HEK293 (cell line): ENCODE measurements around the gene PSTPIP1.

Experiments
- GFI1B ChIP-seq: fragments of 450-650 bp; formaldehyde crosslinking; IDR thresholded peaks from 2 replicates; pipeline ENCODE4 v1.5.1; 2016; ENCODE audit warnings: missing biosample characterization, missing genetic modification characterization
- GLIS1 ChIP-seq: fragments of 450-650 bp; formaldehyde crosslinking; IDR thresholded peaks from 2 replicates; pipeline ENCODE4 v1.5.1; 2016; ENCODE audit warnings: missing biosample characterization, missing genetic modification characterization
- GLIS2 ChIP-seq: fragments of 450-650 bp; formaldehyde crosslinking; IDR thresholded peaks from 2 replicates; pipeline ENCODE4 v1.5.1; 2016; ENCODE audit warnings: missing biosample characterization, missing genetic modification characterization
- SP2 ChIP-seq: fragments of 450-650 bp; formaldehyde crosslinking; IDR thresholded peaks from 2 replicates; pipeline ENCODE4 v1.5.1; 2016; ENCODE audit warnings: missing biosample characterization, missing genetic modification characterization
- SP3 ChIP-seq: fragments of 450-650 bp; formaldehyde crosslinking; IDR thresholded peaks from 2 replicates; pipeline ENCODE4 v1.5.1; 2016; ENCODE audit warnings: missing biosample characterization, missing genetic modification characterization
- YY1 ChIP-seq: fragments of 450-650 bp; formaldehyde crosslinking; IDR thresholded peaks from 2 replicates; pipeline ENCODE4 v1.5.1; 2018; ENCODE audit warnings: missing biosample characterization, missing genetic modification characterization
- ZBTB1 ChIP-seq: fragments of 450-650 bp; formaldehyde crosslinking; IDR thresholded peaks from 2 replicates; pipeline ENCODE4 v1.5.1; 2016; ENCODE audit warnings: missing biosample characterization, missing genetic modification characterization
- ZBTB21 ChIP-seq: fragments of 450-650 bp; formaldehyde crosslinking; IDR thresholded peaks from 2 replicates; pipeline ENCODE4 v1.5.1; 2017; ENCODE audit warnings: missing biosample characterization, missing genetic modification characterization
- ZBTB7A ChIP-seq: fragments of 450-650 bp; formaldehyde crosslinking; IDR thresholded peaks from 2 replicates; pipeline ENCODE4 v1.5.1; 2016; ENCODE audit warnings: low read depth, missing biosample characterization, missing genetic modification characterization
- ZEB2 ChIP-seq: fragments of 450-650 bp; formaldehyde crosslinking; IDR thresholded peaks from 2 replicates; pipeline ENCODE4 v1.5.1; 2016; ENCODE audit warnings: missing biosample characterization, missing genetic modification characterization
- ZNF10 ChIP-seq: fragments of 450-650 bp; formaldehyde crosslinking; IDR thresholded peaks from 2 replicates; pipeline ENCODE4 v1.5.1; 2017; ENCODE audit warnings: missing biosample characterization, missing genetic modification characterization
- ZNF175 ChIP-seq: fragments of 450-650 bp; formaldehyde crosslinking; IDR thresholded peaks from 2 replicates; pipeline ENCODE4 v1.5.1; 2016; ENCODE audit warnings: missing biosample characterization, missing genetic modification characterization
- ZNF221 ChIP-seq: fragments of 450-650 bp; formaldehyde crosslinking; IDR thresholded peaks from 2 replicates; pipeline ENCODE4 v1.5.1; 2017; ENCODE audit warnings: missing biosample characterization, missing genetic modification characterization, borderline replicate concordance
- ZNF24 ChIP-seq: fragments of 450-650 bp; formaldehyde crosslinking; IDR thresholded peaks from 2 replicates; pipeline ENCODE4 v1.5.1; 2016; ENCODE audit warnings: missing biosample characterization, missing genetic modification characterization
- ZNF274 ChIP-seq, 2 experiments: fragments of 200-500 bp in 1 of 2; fragments of 450-650 bp in 1 of 2; sonication (Bioruptor generic) in 1 of 2; formaldehyde crosslinking in 1 of 2; IDR thresholded peaks; 2 replicates each; pipeline versions ENCODE4 v1.5.1 to v1.6.1; 2014 to 2016; ENCODE audit warnings: borderline replicate concordance in 1 of 2, inconsistent platforms in 1 of 2, low read length in 1 of 2, missing biosample characterization in 1 of 2, missing genetic modification characterization in 1 of 2
- ZNF311 ChIP-seq: fragments of 450-650 bp; formaldehyde crosslinking; IDR thresholded peaks from 2 replicates; pipeline ENCODE4 v1.5.1; 2017; ENCODE audit warnings: missing biosample characterization, missing genetic modification characterization, borderline replicate concordance
- ZNF324 ChIP-seq: fragments of 450-650 bp; formaldehyde crosslinking; IDR thresholded peaks from 2 replicates; pipeline ENCODE4 v1.5.1; 2016; ENCODE audit warnings: missing biosample characterization, missing genetic modification characterization
- ZNF335 ChIP-seq: fragments of 450-650 bp; formaldehyde crosslinking; conservative IDR thresholded peaks from 2 replicates; pipeline ENCODE4 v1.5.1; 2016; ENCODE audit warnings: missing biosample characterization, missing genetic modification characterization
- ZNF350 ChIP-seq: fragments of 450-650 bp; formaldehyde crosslinking; IDR thresholded peaks from 2 replicates; pipeline ENCODE4 v1.5.0; 2017; ENCODE audit warnings: missing biosample characterization, mild to moderate bottlenecking, missing genetic modification characterization
- ZNF37A ChIP-seq: fragments of 450-650 bp; IDR thresholded peaks from 2 replicates; pipeline ENCODE4 v1.5.1; 2018; ENCODE audit warnings: missing biosample characterization, missing genetic modification characterization
- ZNF391 ChIP-seq: fragments of 450-650 bp; formaldehyde crosslinking; IDR thresholded peaks from 2 replicates; pipeline ENCODE4 v1.5.1; 2016; ENCODE audit warnings: low read depth, missing biosample characterization, missing genetic modification characterization, borderline replicate concordance
- ZNF416 ChIP-seq: fragments of 450-650 bp; formaldehyde crosslinking; IDR thresholded peaks from 2 replicates; pipeline ENCODE4 v1.5.1; 2016; ENCODE audit warnings: missing biosample characterization, missing genetic modification characterization
- ZNF560 ChIP-seq: fragments of 450-650 bp; formaldehyde crosslinking; IDR thresholded peaks from 2 replicates; pipeline ENCODE4 v1.5.1; 2017; ENCODE audit warnings: missing biosample characterization, missing genetic modification characterization, borderline replicate concordance
- ZNF596 ChIP-seq: fragments of 450-650 bp; IDR thresholded peaks from 2 replicates; pipeline ENCODE4 v1.5.0; 2018; ENCODE audit warnings: missing biosample characterization, mild to moderate bottlenecking, missing genetic modification characterization, moderate library complexity
- ZNF600 ChIP-seq: fragments of 450-650 bp; formaldehyde crosslinking; IDR thresholded peaks from 2 replicates; pipeline ENCODE4 v1.5.1; 2016; ENCODE audit warnings: missing biosample characterization, missing genetic modification characterization
- ZNF626 ChIP-seq: fragments of 450-650 bp; sonication (Bioruptor Pico); formaldehyde crosslinking; IDR thresholded peaks from 2 replicates; pipeline ENCODE4 v1.5.1; 2018; ENCODE audit warnings: missing biosample characterization, missing genetic modification characterization, inconsistent platforms
- ZNF629 ChIP-seq: fragments of 450-650 bp; formaldehyde crosslinking; IDR thresholded peaks from 2 replicates; pipeline ENCODE4 v1.5.1; 2017; ENCODE audit warnings: missing biosample characterization, missing genetic modification characterization
- ZNF660 ChIP-seq: fragments of 450-650 bp; IDR thresholded peaks from 2 replicates; pipeline ENCODE4 v1.5.1; 2018; ENCODE audit warnings: missing biosample characterization, mild to moderate bottlenecking, missing genetic modification characterization
- ZNF664 ChIP-seq: fragments of 450-650 bp; formaldehyde crosslinking; IDR thresholded peaks from 2 replicates; pipeline ENCODE4 v1.5.1; 2016; ENCODE audit warnings: missing biosample characterization, missing genetic modification characterization
- ZNF747 ChIP-seq: fragments of 450-650 bp; formaldehyde crosslinking; IDR thresholded peaks from 2 replicates; pipeline ENCODE4 v1.5.1; 2016; ENCODE audit warnings: missing biosample characterization, missing genetic modification characterization
- ZNF768 ChIP-seq: fragments of 450-650 bp; formaldehyde crosslinking; IDR thresholded peaks from 2 replicates; pipeline ENCODE4 v1.5.1; 2018; ENCODE audit warnings: missing biosample characterization, mild to moderate bottlenecking, missing genetic modification characterization
- ZNF791 ChIP-seq: fragments of 450-650 bp; formaldehyde crosslinking; IDR thresholded peaks from 2 replicates; pipeline ENCODE4 v1.5.1; 2016; ENCODE audit warnings: missing biosample characterization, missing genetic modification characterization
- ZSCAN30 ChIP-seq: fragments of 450-650 bp; IDR thresholded peaks from 2 replicates; pipeline ENCODE4 v1.5.1; 2018; ENCODE audit warnings: missing biosample characterization, mild to moderate bottlenecking, missing genetic modification characterization, moderate library complexity
- TF ChIP-seq, protein P1 (sequence below): fragments of 450-650 bp; formaldehyde crosslinking; IDR thresholded peaks from 2 replicates; pipeline ENCODE4 v1.5.1; 2016; ENCODE audit warnings: missing biosample characterization, missing genetic modification characterization
- TF ChIP-seq, protein P2 (sequence below): fragments of 450-650 bp; formaldehyde crosslinking; IDR thresholded peaks from 2 replicates; pipeline ENCODE4 v1.5.1; 2016; ENCODE audit warnings: missing biosample characterization, missing genetic modification characterization, borderline replicate concordance
- TF ChIP-seq, protein P3 (sequence below): fragments of 450-650 bp; formaldehyde crosslinking; IDR thresholded peaks from 2 replicates; pipeline ENCODE4 v1.5.1; 2016; ENCODE audit warnings: missing biosample characterization, missing genetic modification characterization
- TF ChIP-seq, protein P4 (sequence below): fragments of 450-650 bp; formaldehyde crosslinking; IDR thresholded peaks from 2 replicates; pipeline ENCODE4 v1.5.1; 2016; ENCODE audit warnings: missing biosample characterization, missing genetic modification characterization

The PSTPIP1 gene

GRCh38 chr15:77066971-77067690, 72.2 kb downstream of the PSTPIP1 start (continued):
- TF ChIP-seq ZNF274 (IDR thresholded peaks at IDR 0.05; ENCODE audit: low read length) (no peak), ZNF274 (tag by site-specific recombination; IDR thresholded peaks at IDR 0.05; ENCODE audit: borderline replicate concordance) (no peak), SP3 (tag by site-specific recombination) (peak; percentile 52), ZNF324 (tag by site-specific recombination) (0 out of 2 replicates have a peak, but pooled peaks have one; percentile 57), ZNF664 (tag by site-specific recombination) (no peak), ZEB2 (tag by site-specific recombination) (peak; percentile 72), ZBTB21 (tag by site-specific recombination) (no peak), ZNF37A (tag by site-specific recombination) (no peak), ZNF560 (tag by site-specific recombination) (no peak), ZNF335 (tag by site-specific recombination) (no peak), ZNF629 (tag by site-specific recombination) (peak; percentile 85), YY1 (tag by site-specific recombination) (peak; percentile 52; the same call in 1 of the 2 replicates), GLIS2 (tag by site-specific recombination) (no peak), ZNF768 (tag by site-specific recombination) (no peak), SP2 (no peak), ZNF626 (0 out of 2 replicates have a peak, but pooled peaks have one; percentile 60), ZNF221 (tag by site-specific recombination) (no peak), ZNF660 (tag by site-specific recombination) (no peak), ZNF10 (tag by site-specific recombination) (peak; percentile 67; the same call in 1 of the 2 replicates), ZNF311 (tag by site-specific recombination) (no peak), ZBTB7A (tag by site-specific recombination) (no peak; the same call in 1 of the 2 replicates), GFI1B (tag by site-specific recombination) (peak; percentile 72), GLIS1 (tag by site-specific recombination) (peak; percentile 62), ZNF24 (0 out of 2 replicates have a peak, but pooled peaks have one; percentile 64), ZNF747 (tag by site-specific recombination) (no peak), ZNF596 (peak; percentile 80), ZNF175 (tag by site-specific recombination) (no peak), ZNF391 (tag by site-specific recombination) (peak; percentile 65; the same call in 1 of the 2 replicates), ZSCAN30 (tag by site-specific recombination) (peak; percentile 74), ZNF350 (tag by site-specific recombination) (no peak), ZNF600 (tag by site-specific recombination) (no peak), ZBTB1 (tag by site-specific recombination) (0 out of 2 replicates have a peak, but pooled peaks have one; percentile 66), ZNF416 (no peak), ZNF791 (tag by site-specific recombination) (no peak)
- TF ChIP-seq, protein P1, sequence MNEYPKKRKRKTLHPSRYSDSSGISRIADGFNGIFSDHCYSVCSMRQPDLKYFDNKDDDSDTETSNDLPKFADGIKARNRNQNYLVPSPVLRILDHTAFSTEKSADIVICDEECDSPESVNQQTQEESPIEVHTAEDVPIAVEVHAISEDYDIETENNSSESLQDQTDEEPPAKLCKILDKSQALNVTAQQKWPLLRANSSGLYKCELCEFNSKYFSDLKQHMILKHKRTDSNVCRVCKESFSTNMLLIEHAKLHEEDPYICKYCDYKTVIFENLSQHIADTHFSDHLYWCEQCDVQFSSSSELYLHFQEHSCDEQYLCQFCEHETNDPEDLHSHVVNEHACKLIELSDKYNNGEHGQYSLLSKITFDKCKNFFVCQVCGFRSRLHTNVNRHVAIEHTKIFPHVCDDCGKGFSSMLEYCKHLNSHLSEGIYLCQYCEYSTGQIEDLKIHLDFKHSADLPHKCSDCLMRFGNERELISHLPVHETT (tag by site-specific recombination) = peak; percentile 85
- TF ChIP-seq, protein P2, sequence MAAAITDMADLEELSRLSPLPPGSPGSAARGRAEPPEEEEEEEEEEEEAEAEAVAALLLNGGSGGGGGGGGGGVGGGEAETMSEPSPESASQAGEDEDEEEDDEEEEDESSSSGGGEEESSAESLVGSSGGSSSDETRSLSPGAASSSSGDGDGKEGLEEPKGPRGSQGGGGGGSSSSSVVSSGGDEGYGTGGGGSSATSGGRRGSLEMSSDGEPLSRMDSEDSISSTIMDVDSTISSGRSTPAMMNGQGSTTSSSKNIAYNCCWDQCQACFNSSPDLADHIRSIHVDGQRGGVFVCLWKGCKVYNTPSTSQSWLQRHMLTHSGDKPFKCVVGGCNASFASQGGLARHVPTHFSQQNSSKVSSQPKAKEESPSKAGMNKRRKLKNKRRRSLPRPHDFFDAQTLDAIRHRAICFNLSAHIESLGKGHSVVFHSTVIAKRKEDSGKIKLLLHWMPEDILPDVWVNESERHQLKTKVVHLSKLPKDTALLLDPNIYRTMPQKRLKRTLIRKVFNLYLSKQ (tag by site-specific recombination) = no peak
- TF ChIP-seq, protein P3, sequence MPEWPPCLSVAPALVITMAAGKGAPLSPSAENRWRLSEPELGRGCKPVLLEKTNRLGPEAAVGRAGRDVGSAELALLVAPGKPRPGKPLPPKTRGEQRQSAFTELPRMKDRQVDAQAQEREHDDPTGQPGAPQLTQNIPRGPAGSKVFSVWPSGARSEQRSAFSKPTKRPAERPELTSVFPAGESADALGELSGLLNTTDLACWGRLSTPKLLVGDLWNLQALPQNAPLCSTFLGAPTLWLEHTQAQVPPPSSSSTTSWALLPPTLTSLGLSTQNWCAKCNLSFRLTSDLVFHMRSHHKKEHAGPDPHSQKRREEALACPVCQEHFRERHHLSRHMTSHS = 0 out of 2 replicates have a peak, but pooled peaks have one; percentile 30
- TF ChIP-seq, protein P4, sequence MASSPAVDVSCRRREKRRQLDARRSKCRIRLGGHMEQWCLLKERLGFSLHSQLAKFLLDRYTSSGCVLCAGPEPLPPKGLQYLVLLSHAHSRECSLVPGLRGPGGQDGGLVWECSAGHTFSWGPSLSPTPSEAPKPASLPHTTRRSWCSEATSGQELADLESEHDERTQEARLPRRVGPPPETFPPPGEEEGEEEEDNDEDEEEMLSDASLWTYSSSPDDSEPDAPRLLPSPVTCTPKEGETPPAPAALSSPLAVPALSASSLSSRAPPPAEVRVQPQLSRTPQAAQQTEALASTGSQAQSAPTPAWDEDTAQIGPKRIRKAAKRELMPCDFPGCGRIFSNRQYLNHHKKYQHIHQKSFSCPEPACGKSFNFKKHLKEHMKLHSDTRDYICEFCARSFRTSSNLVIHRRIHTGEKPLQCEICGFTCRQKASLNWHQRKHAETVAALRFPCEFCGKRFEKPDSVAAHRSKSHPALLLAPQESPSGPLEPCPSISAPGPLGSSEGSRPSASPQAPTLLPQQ (tag by site-specific recombination) = peak; percentile 55; the same call in 1 of the 2 replicates
